ENCODE results near the gene EDRF1. TPM values are rescaled to one million over a fixed set of nuclear protein-coding genes. Genes with fewer than 3 reads are reported as not detected.

The EDRF1 gene
- total RNA-seq, 6 experiments from 2014 or later = 19.0 to 21.9 (median 20.2) TPM

DNA sequence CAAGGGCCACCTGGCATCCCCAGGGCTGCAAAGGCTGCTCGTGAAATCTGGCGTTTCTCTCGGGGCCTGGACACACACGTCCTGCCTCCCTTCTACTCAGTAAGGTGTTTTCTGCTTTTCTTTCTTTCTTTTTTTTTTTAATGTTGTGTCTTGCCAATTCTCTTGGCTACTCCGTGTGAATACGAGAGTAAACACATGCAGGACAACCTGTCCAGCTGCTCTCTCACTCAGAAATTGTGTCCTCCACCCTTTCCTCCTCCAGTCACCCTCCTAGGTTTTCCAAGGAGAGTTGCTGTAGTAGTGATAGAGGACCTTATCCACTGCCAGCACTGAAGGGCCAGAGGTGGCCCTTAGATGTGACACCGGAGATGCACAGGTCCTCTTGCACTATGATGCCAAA, 35.7 kb upstream of the EDRF1 start:
- H3K36me3 Mint-ChIP-seq (ENCODE audit: low read depth) = peaks cover 3% of the 10 kb centered on the region; the same call in 1 of the 2 replicates
- no peaks in the 10 kb centered on the region for H3K9me3 Mint-ChIP-seq
- TF ChIP-seq, protein P1, sequence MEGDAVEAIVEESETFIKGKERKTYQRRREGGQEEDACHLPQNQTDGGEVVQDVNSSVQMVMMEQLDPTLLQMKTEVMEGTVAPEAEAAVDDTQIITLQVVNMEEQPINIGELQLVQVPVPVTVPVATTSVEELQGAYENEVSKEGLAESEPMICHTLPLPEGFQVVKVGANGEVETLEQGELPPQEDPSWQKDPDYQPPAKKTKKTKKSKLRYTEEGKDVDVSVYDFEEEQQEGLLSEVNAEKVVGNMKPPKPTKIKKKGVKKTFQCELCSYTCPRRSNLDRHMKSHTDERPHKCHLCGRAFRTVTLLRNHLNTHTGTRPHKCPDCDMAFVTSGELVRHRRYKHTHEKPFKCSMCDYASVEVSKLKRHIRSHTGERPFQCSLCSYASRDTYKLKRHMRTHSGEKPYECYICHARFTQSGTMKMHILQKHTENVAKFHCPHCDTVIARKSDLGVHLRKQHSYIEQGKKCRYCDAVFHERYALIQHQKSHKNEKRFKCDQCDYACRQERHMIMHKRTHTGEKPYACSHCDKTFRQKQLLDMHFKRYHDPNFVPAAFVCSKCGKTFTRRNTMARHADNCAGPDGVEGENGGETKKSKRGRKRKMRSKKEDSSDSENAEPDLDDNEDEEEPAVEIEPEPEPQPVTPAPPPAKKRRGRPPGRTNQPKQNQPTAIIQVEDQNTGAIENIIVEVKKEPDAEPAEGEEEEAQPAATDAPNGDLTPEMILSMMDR (IDR thresholded peaks at IDR 0.05) = no peak
- H3K4me3 Mint-ChIP-seq = no peak overlapping the region
- no peak for DNase-seq
- no peak overlapping the region for H3K27ac Mint-ChIP-seq
- H3K4me1 Mint-ChIP-seq (ENCODE audit: low read depth) = peaks cover 11% of the 10 kb centered on the region; the same call in 1 of the 2 replicates
- H3K27me3 Mint-ChIP-seq (ENCODE audit: insufficient read depth) = peaks cover 27% of the 10 kb centered on the region

DNA sequence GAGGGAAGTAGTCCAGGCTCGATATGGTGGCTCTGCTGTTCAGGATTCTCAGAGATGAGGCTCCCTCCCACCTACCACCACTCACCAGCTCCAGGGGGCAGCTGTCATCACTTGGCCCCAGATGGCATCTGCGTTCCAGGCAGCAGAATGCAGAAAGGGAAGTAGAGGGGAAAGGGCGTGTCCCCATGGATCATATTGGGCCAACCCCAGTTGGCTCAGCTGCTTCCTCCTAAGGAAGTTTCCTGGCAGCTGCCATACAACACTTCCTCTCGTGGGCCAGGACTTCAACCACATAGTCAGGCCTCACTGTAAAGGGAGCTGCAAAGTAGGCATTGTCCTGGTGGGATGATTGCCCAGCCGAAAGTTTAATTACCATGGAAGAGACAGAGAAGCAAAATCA, 34.9 kb upstream of the EDRF1 start:
- no peak for DNase-seq
- H3K27ac Mint-ChIP-seq = no peak overlapping the region
- H3K27me3 Mint-ChIP-seq (ENCODE audit: insufficient read depth) = peaks cover 30% of the 10 kb centered on the region
- H3K9me3 Mint-ChIP-seq = no peaks in the 10 kb centered on the region
- peaks cover 8% of the 10 kb centered on the region; the same call in 1 of the 2 replicates for H3K36me3 Mint-ChIP-seq (ENCODE audit: low read depth)
- TF ChIP-seq, protein P1 (IDR thresholded peaks at IDR 0.05) = no peak
- H3K4me1 Mint-ChIP-seq (ENCODE audit: low read depth) = peaks cover 15% of the 10 kb centered on the region
- H3K4me3 Mint-ChIP-seq = no peak overlapping the region

DNA sequence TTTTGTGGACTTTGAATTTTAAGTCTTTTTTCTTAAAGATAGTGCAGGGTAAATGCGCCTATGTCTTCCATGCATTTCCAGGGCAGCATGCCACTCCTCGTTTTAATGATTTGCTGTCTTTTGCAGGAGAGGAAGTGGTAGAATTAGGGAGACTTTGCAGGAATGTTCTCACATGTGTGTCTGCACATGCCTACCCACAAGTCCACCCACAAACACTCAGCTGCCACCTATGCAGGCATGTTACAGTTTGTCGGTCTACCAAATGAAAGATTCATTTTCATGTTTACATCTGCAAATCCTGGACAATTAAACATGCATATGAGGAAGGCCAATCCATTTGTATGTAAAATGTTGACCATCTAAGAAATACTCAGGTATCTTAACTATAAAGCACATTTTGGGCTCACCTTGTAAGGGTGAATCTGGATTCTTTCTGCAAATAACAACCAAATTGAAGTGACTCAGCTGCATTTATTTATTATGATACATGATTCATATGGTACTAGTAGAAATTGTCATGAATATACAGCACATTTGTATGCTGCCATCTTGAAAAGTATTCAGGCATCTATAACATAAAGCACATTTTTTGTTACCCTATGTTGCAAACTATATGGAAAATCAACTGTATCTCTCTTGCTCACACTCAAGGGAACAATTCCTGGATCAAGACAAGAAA, 31.9 kb upstream of the EDRF1 start:
- TF ChIP-seq, protein P1 (IDR thresholded peaks at IDR 0.05) = no peak
- no peak for DNase-seq
- Mint-ChIP-seq H3K4me1 (ENCODE audit: low read depth) (peaks cover 46% of the 10 kb centered on the region), H3K27ac (no peak overlapping the region), H3K9me3 (no peaks in the 10 kb centered on the region), H3K27me3 (ENCODE audit: insufficient read depth) (peaks cover 16% of the 10 kb centered on the region), H3K4me3 (no peak overlapping the region), H3K36me3 (ENCODE audit: low read depth) (peaks cover 8% of the 10 kb centered on the region; the same call in 1 of the 2 replicates)

DNA sequence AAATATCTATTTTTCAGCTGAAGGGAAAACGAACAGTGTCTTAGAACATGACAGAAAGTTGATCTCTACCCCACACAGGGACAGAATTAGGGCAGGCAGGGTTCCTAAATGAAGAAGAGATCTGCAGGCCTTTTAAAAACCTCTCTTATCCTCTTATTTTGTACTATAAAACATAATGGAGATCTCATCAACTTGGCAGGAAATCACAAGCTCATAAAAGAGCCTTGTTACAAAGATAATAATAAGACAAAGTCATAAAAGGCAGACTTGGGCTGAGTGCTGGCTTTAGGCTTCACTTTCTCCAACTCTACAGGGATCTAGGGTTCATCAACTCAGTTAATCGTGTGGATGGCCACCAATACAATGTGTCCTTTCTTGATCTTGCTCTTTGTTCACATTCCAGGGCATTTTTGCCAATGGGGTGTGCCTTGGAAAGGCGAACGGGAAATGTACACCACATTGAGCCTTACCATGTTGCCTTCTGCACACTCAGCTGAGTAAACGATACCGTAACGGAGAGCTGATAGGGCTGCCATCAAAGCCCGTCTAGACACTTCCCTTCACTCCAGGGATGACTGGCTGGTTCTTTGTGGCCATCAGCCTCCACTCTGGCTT, 29.4 kb upstream of the EDRF1 start:
- Mint-ChIP-seq H3K9me3 (peaks cover 3% of the 10 kb centered on the region; the same call in 1 of the 2 replicates), H3K4me3 (no peak overlapping the region), H3K27me3 (ENCODE audit: insufficient read depth) (peaks cover 8% of the 10 kb centered on the region), H3K4me1 (ENCODE audit: low read depth) (peaks cover 68% of the 10 kb centered on the region), H3K27ac (no peak overlapping the region; the same call in 1 of the 2 replicates), H3K36me3 (ENCODE audit: low read depth) (peaks cover 13% of the 10 kb centered on the region)
- TF ChIP-seq, protein P1 (IDR thresholded peaks at IDR 0.05) = no peak
- no peak for DNase-seq

DNA sequence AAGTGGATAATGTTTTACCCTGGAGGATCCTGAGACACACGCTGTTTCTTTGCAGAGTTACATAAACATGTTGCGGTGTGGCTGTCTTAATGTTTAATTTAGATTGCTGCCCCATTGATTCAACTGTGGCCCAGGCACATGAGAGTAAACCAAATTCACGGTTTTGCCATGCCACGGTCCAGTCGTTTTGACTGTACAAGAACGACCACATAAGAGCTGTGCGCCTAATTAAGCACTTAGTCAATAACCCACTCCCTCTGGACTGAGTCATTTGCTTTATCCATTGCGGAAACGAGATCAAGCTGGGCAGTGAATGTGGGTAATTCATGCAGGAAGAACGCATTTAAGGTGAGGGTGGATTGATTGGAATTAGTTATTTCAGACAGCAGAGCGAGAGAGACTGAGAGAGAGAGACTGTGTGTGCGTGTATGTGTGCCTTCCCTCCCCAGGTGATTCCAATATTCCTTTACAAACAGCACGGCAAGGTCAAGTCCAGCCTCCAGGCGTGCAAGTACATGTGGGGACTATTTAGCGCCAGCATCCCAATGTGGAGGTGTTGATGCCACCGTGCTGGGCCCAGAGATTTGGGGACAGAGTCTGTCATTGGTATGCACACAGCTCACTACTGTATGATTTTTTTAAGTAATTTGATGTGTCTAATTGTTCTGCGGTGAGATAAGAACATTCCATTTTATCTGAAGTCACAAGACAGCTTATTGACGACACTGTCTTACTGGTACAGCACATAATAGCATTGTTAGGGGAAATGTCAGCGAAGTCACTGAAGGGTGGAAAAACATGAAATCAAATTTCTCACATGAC, 28.1 kb upstream of the EDRF1 start:
- TF ChIP-seq, protein P1 (IDR thresholded peaks at IDR 0.05) = no peak
- peaks cover 3% of the 10 kb centered on the region; the same call in 1 of the 2 replicates for H3K27me3 Mint-ChIP-seq (ENCODE audit: insufficient read depth)
- peaks cover 77% of the 10 kb centered on the region for H3K4me1 Mint-ChIP-seq (ENCODE audit: low read depth)
- H3K36me3 Mint-ChIP-seq (ENCODE audit: low read depth) = peaks cover 13% of the 10 kb centered on the region
- peak overlapping the region; percentile 83 for H3K27ac Mint-ChIP-seq
- peaks cover 3% of the 10 kb centered on the region; the same call in 1 of the 2 replicates for H3K9me3 Mint-ChIP-seq
- peak overlapping the region; percentile 62 for H3K4me3 Mint-ChIP-seq
- peak; percentile 82 for DNase-seq

Data from HFFc6 (cell line).